ENCODE data around the gene ARHGAP11A. TPM values are rescaled to one million over a fixed set of nuclear protein-coding genes. Genes with fewer than 3 reads are reported as not detected.

ARHGAP11A gene
- total RNA-seq, 2 experiments from 2014 or later, result 92.3 to 96.7 TPM

DNA sequence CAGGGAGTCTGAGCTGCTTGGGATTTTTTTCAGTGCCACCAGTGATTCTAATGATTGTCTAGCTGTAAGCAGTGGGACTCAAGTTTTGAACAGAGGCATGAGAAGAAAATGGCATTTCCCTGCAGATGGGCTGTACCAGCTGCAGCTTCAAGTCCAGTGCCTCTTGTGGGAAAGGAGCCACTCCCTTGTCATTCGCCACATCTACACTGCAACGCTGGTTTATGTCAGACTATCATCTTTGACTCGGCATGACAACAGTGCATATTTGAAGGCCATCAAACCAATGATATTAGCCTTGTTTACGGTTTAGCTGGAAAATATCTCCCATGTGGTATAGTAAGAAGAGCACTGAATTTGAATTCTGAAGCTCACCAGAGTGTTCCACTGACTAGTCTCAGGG is 48.4 kb downstream of the ARHGAP11A start:
- Mint-ChIP-seq H3K9me3 (no peaks in the 10 kb centered on the region), H3K4me1 (ENCODE audit: low read depth) (no peaks in the 10 kb centered on the region), H3K27me3 (no peaks in the 10 kb centered on the region), H3K36me3 (ENCODE audit: low read depth) (no peaks in the 10 kb centered on the region), H3K27ac (no peak overlapping the region), H3K4me3 (no peak overlapping the region)
- ChIA-PET CTCF (interaction anchor here (1.1 to 2.9 kb wide), 11 partner anchors 14 to 472 kb away, joined by 3 to 22 read pairs (median 8); partner anchors contain the start of gene SCG5), POLR2A (no interaction called here)
- ATAC-seq (no peak), DNase-seq (no peak)
- intact Hi-C loops (cut with micrococcal nuclease), result loop anchor here (5.0 kb wide), 1 partner anchor 334 kb away; no protein-coding TSS in a partner anchor
- TF ChIP-seq, protein P1, sequence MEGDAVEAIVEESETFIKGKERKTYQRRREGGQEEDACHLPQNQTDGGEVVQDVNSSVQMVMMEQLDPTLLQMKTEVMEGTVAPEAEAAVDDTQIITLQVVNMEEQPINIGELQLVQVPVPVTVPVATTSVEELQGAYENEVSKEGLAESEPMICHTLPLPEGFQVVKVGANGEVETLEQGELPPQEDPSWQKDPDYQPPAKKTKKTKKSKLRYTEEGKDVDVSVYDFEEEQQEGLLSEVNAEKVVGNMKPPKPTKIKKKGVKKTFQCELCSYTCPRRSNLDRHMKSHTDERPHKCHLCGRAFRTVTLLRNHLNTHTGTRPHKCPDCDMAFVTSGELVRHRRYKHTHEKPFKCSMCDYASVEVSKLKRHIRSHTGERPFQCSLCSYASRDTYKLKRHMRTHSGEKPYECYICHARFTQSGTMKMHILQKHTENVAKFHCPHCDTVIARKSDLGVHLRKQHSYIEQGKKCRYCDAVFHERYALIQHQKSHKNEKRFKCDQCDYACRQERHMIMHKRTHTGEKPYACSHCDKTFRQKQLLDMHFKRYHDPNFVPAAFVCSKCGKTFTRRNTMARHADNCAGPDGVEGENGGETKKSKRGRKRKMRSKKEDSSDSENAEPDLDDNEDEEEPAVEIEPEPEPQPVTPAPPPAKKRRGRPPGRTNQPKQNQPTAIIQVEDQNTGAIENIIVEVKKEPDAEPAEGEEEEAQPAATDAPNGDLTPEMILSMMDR (IDR thresholded peaks at IDR 0.05), result no peak

DNA sequence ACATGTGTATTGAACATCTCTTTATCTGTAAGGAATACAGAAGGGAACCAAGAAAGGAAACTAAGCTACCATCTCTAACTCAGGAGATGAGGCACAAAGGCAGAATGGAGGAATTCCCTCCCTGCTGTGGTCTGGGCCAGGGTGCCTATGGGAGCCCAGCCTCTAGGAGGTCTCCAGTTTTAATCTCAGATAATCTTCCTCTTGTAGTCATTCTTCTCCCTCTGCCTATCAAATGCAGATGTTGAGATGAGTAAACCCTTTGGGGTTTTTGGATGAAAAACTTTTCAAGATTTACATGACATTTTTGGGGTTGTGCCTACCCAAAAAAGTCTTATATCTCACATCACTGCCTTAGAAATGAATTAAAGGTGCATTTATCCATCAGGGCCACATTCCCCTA is 49.5 kb downstream of the ARHGAP11A start:
- Mint-ChIP-seq H3K9me3 (no peaks in the 10 kb centered on the region), H3K4me3 (no peak overlapping the region), H3K27me3 (no peaks in the 10 kb centered on the region), H3K27ac (no peak overlapping the region), H3K36me3 (ENCODE audit: low read depth) (no peaks in the 10 kb centered on the region), H3K4me1 (ENCODE audit: low read depth) (no peaks in the 10 kb centered on the region)
- DNase-seq, result no peak
- POLR2A ChIA-PET, result no interaction called here
- no peak for ATAC-seq
- TF ChIP-seq, protein P1 (IDR thresholded peaks at IDR 0.05), result no peak
- intact Hi-C loops (cut with micrococcal nuclease), result loop anchor here (5.0 kb wide), 1 partner anchor 333 kb away; no protein-coding TSS in a partner anchor
- CTCF ChIA-PET, result interaction anchor here (0.9 to 1.6 kb wide), 4 partner anchors 12 to 24 kb away, joined by 3 to 5 read pairs (median 3); no protein-coding TSS in a partner anchor

DNA sequence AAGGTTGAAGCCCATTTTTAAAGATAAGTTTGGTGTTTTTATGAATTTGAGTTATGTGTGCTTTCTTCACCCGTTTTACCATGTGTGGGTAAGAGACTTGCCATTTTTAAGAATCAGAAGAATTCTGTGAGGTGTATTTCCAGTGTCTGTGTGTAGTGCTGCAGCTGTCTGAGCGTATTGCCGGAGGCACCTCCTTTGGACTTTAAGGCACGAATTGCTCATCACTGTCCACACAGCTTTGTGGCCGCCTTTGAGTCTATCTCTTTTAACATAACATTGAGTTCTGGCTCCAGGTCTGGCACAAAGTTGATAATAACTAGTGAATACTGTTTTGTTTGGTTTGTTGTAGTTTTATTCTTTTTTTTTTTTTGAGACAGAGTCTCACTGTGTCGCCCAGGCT is 52.0 kb downstream of the ARHGAP11A start:
- POLR2A ChIA-PET, result no interaction called here
- TF ChIP-seq, protein P1 (IDR thresholded peaks at IDR 0.05), result no peak
- CTCF ChIA-PET, result no interaction called here
- Mint-ChIP-seq H3K36me3 (ENCODE audit: low read depth) (no peaks in the 10 kb centered on the region), H3K9me3 (no peaks in the 10 kb centered on the region), H3K27ac (no peak overlapping the region), H3K4me3 (no peak overlapping the region), H3K27me3 (no peaks in the 10 kb centered on the region), H3K4me1 (ENCODE audit: low read depth) (no peaks in the 10 kb centered on the region)
- intact Hi-C loops (cut with micrococcal nuclease), result no loop called here
- DNase-seq (no peak), ATAC-seq (no peak)

DNA sequence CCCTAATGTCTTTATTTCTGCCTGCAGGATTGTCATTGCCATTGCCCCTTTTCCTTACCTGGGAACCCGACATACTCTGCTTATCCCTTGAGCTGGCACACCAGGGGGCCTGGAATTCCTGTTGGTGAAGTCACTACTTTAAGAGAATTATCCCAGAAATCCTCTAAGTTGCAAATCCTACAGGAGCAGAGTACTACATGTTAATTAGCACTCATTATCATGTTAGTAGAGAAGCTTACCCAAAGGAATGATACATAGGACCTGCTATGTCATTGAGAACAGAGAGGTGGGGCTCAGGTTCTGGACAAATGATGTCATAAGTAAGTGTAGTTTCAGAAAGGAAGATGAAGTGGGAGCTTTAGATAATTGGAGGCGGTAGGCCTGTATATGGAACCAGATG is 53.6 kb downstream of the ARHGAP11A start:
- no peak overlapping the region for H3K4me3 Mint-ChIP-seq
- no peaks in the 10 kb centered on the region for H3K36me3 Mint-ChIP-seq (ENCODE audit: low read depth)
- H3K4me1 Mint-ChIP-seq (ENCODE audit: low read depth), result no peaks in the 10 kb centered on the region
- H3K9me3 Mint-ChIP-seq, result no peaks in the 10 kb centered on the region
- no peak overlapping the region for H3K27ac Mint-ChIP-seq
- no peaks in the 10 kb centered on the region for H3K27me3 Mint-ChIP-seq
- ChIA-PET POLR2A (interaction anchor here (0.6 kb wide), 1 partner anchor 25 kb away, joined by 3 read pairs; no protein-coding TSS in a partner anchor), CTCF (interaction anchor here (1.1 kb wide), 1 partner anchor 18 kb away, joined by 3 read pairs; no protein-coding TSS in a partner anchor)
- ATAC-seq (no peak), DNase-seq (no peak)
- intact Hi-C loops (cut with micrococcal nuclease), result no loop called here
- TF ChIP-seq, protein P1 (IDR thresholded peaks at IDR 0.05), result no peak

DNA sequence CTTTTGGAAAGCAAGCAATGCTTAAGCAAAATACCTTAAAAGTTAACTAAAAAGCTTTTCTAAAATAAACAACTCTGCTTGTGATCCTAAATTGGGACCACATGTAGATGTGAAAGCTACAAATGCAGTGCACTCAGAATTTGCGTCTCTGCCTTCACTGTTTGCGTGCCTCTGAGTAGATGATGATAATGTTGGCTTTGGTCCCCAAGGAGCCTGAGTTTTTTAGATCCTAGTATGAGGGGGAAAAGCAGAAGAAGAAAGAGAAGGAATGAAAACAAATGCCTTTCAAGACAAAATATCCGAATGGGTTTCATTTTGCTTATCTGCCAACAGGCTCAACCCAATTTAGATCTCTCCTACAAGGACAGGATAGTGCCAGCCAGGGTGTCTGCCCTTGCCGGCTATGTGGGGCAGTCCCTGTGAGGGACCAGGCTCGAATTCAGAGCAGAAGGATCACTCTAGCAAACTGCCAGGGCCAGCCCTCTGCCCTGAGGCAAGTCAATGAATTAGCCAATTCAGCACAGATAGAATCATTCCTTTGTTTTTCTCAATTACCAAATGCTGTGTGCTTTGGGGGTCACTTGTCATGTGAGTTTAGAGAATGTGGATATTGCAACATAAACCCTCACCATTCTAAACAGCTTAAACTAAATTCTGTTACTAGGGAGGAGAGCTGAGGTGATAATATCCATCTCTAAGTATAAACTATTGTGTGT is 54.8 kb downstream of the ARHGAP11A start:
- H3K36me3 Mint-ChIP-seq (ENCODE audit: low read depth), result no peaks in the 10 kb centered on the region
- DNase-seq (no peak), ATAC-seq (no peak)
- TF ChIP-seq, protein P1 (IDR thresholded peaks at IDR 0.05), result no peak
- no peaks in the 10 kb centered on the region for H3K9me3 Mint-ChIP-seq
- H3K27ac Mint-ChIP-seq, result no peak overlapping the region
- no peak overlapping the region for H3K4me3 Mint-ChIP-seq
- ChIA-PET CTCF (interaction anchor here (1.0 to 1.1 kb wide), 2 partner anchors 8 to 17 kb away, joined by 3 to 7 read pairs; no protein-coding TSS in a partner anchor), POLR2A (interaction anchor here (0.7 kb wide), 1 partner anchor 70 kb away, joined by 3 read pairs; no protein-coding TSS in a partner anchor)
- intact Hi-C loops (cut with micrococcal nuclease), result no loop called here
- no peaks in the 10 kb centered on the region for H3K4me1 Mint-ChIP-seq (ENCODE audit: low read depth)
- H3K27me3 Mint-ChIP-seq, result no peaks in the 10 kb centered on the region
